HCT116 (cell line): Measurements from ENCODE around the gene IQCK. TPM values are rescaled to one million over a fixed set of nuclear protein-coding genes. Genes with fewer than 3 reads are reported as not detected.

Experiments used
- ATAC-seq: fragments of 200-7000 bp; cut with Tn5 transposase; 2 replicates; pipeline ENCODE4 v1.9.1; 2020; ENCODE audit warnings: mild to moderate bottlenecking, moderate library complexity
- BruUV-seq: library from RNA; stranded (reverse); fragments of 400-500 nt; replicated peaks from 2 replicates; lab custom pipeline; 2021; lab: Mats Ljungman, UMichigan
- CTCF ChIA-PET: fragments of 300-600 bp; sonication (Branson Sonifier 250); formaldehyde crosslinking; loops from one replicate; lab custom pipeline; 2021; ENCODE audit warnings: antibody characterized with exemption; lab: Charles Lee
- POLR2A ChIA-PET: fragments of 300-600, 350-600 bp; sonication (Branson Sonifier 250); formaldehyde crosslinking; loops from one replicate; lab custom pipeline; 2021; ENCODE audit warnings: antibody characterized with exemption; lab: Charles Lee
- RAD21 ChIA-PET, 2 experiments: fragments of 300-600 bp; sonication (Branson Sonifier 250); formaldehyde crosslinking; loops; one replicate each; lab custom pipeline; 2023; ENCODE audit warnings: low total read pairs in 2 of 2; ENCODE audit not compliant: uncharacterized antibody in 2 of 2, unreplicated experiment in 2 of 2, low non-redundant PET in 1 of 2; lab: Charles Lee
- DNase-seq: peaks from one replicate; pipeline ENCODE4 v3.0.0-alpha.2; 2010; ENCODE audit warnings: low read depth, low spot score
- H2AFZ ChIP-seq: fragments of 200-600 bp; shearing (Covaris generic), sonication (generic); 2 replicates; pipeline ENCODE4 v1.6.1; 2017; ENCODE audit warnings: low read depth, mixed run types, mixed read lengths, antibody characterized with exemption, low read length; ENCODE audit not compliant: poor library complexity, severe bottlenecking
- H3K27ac ChIP-seq: 2 replicates; pipeline ENCODE4 v1.5.1; 2012; ENCODE audit warnings: low read depth, low read length
- H3K27me3 ChIP-seq: fragments of 200-600 bp; sonication (generic); 2 replicates; pipeline ENCODE4 v1.6.1; 2016; ENCODE audit warnings: mixed run types, low read length, mixed read lengths; ENCODE audit not compliant: insufficient read depth
- H3K36me3 ChIP-seq, 2 experiments: fragments of 200-500 bp in 1 of 2; fragments of 200-600 bp in 1 of 2; sonication (Bioruptor generic) in 1 of 2; sonication (generic) in 1 of 2; 2 replicates each; pipeline versions ENCODE4 v1.5.1 to v1.6.1; 2014 to 2016; ENCODE audit warnings: low read length in 2 of 2, inconsistent platforms in 1 of 2, mixed read lengths in 1 of 2, mixed run types in 1 of 2; ENCODE audit not compliant: insufficient read depth in 2 of 2, control insufficient read depth in 1 of 2
- H3K4me1 ChIP-seq, 2 experiments: fragments of 200-600 bp in 1 of 2; sonication (generic) in 1 of 2; 2 replicates each; pipeline versions ENCODE4 v1.5.1 to v1.6.1; 2012 to 2017; ENCODE audit warnings: low read length in 2 of 2, inconsistent platforms in 1 of 2, mild to moderate bottlenecking in 1 of 2, mixed read lengths in 1 of 2, mixed run types in 1 of 2, moderate library complexity in 1 of 2; ENCODE audit not compliant: insufficient read depth in 2 of 2, control insufficient read depth in 1 of 2
- H3K4me2 ChIP-seq: fragments of 200-600 bp; sonication (generic); 2 replicates; pipeline ENCODE4 v1.6.1; 2017; ENCODE audit warnings: mixed run types, low read length, mixed read lengths
- H3K4me3 ChIP-seq, 2 experiments: fragments of 200-600 bp in 1 of 2; sonication (generic) in 1 of 2; replicated peaks in 1 of 2; 2 replicates each; pipeline ENCODE4 v1.5.1; 2011 to 2016; ENCODE audit warnings: low read length in 2 of 2, control low read depth in 1 of 2, low read depth in 1 of 2, mild to moderate bottlenecking in 1 of 2, mixed read lengths in 1 of 2, mixed run types in 1 of 2
- H3K79me2 ChIP-seq: fragments of 200-600 bp; sonication (generic); 2 replicates; pipeline ENCODE4 v1.6.1; 2017; ENCODE audit warnings: mild to moderate bottlenecking, mixed run types, low read length, moderate library complexity, mixed read lengths; ENCODE audit not compliant: insufficient read depth
- H3K9ac ChIP-seq: fragments of 200-600 bp; sonication (generic); 2 replicates; pipeline ENCODE4 v1.6.1; 2016; ENCODE audit warnings: low read length, mixed read lengths
- H3K9me2 ChIP-seq: fragments of 200-600 bp; sonication (generic), shearing (Covaris generic); 2 replicates; pipeline ENCODE4 v1.6.1; 2017; ENCODE audit warnings: mixed run types, mild to moderate bottlenecking, moderate library complexity; ENCODE audit not compliant: insufficient read depth
- H3K9me3 ChIP-seq, 2 experiments: fragments of 200-500 bp in 1 of 2; fragments of 200-600 bp in 1 of 2; sonication (Bioruptor generic) in 1 of 2; sonication (generic) in 1 of 2; 2 replicates each; pipeline ENCODE4 v1.6.1; 2014 to 2017; ENCODE audit warnings: low read length in 2 of 2, mixed read lengths in 2 of 2, inconsistent platforms in 1 of 2, low read depth in 1 of 2, mild to moderate bottlenecking in 1 of 2, mixed run types in 1 of 2, moderate library complexity in 1 of 2; ENCODE audit not compliant: control insufficient read depth in 1 of 2, insufficient read depth in 1 of 2
- H4K20me1 ChIP-seq: fragments of 200-600 bp; sonication (generic), shearing (Covaris generic); 2 replicates; pipeline ENCODE4 v1.6.1; 2017; ENCODE audit warnings: mixed run types, mild to moderate bottlenecking, moderate library complexity; ENCODE audit not compliant: insufficient read depth
- CEBPB ChIP-seq: IDR thresholded peaks from 2 replicates; pipeline ENCODE4 v1.6.1; 2012; ENCODE audit warnings: low read depth
- EZH2phosphoT487 ChIP-seq: fragments of 200-600 bp; IDR thresholded peaks from 2 replicates; pipeline ENCODE4 v1.6.1; 2018; ENCODE audit warnings: antibody characterized with exemption, borderline replicate concordance
- FOSL1 ChIP-seq: IDR thresholded peaks from 2 replicates; pipeline ENCODE4 v1.6.1; 2012; ENCODE audit warnings: low read depth
- JUND ChIP-seq: IDR thresholded peaks from 2 replicates; pipeline ENCODE4 v1.6.1; 2012
- POLR2A ChIP-seq: IDR thresholded peaks from 2 replicates; pipeline ENCODE4 v1.7.0; 2011; ENCODE audit warnings: borderline replicate concordance; ENCODE audit not compliant: insufficient read depth, insufficient read length; ENCODE audit errors: extremely low read depth
- RAD21 ChIP-seq: IDR thresholded peaks from 2 replicates; pipeline ENCODE4 v1.6.1; 2012; ENCODE audit warnings: low read depth, mild to moderate bottlenecking
- SIN3A ChIP-seq: IDR thresholded peaks from 2 replicates; pipeline ENCODE4 v1.6.1; 2012; ENCODE audit warnings: low read depth
- SP1 ChIP-seq: IDR thresholded peaks from 2 replicates; pipeline ENCODE4 v1.6.1; 2012; ENCODE audit warnings: low read depth
- SRF ChIP-seq: IDR thresholded peaks from 2 replicates; pipeline ENCODE4 v1.6.1; 2012; ENCODE audit warnings: low read depth
- TCF7L2 ChIP-seq: IDR thresholded peaks from 2 replicates; pipeline ENCODE4 v1.7.0; 2011; ENCODE audit warnings: borderline replicate concordance, inconsistent platforms; ENCODE audit not compliant: insufficient read depth, insufficient read length; ENCODE audit errors: extremely low read depth
- YY1 ChIP-seq: IDR thresholded peaks from 2 replicates; pipeline ENCODE4 v1.6.1; 2011; ENCODE audit warnings: low read length, low read depth, moderate library complexity, mild to moderate bottlenecking; ENCODE audit not compliant: insufficient replicate concordance; ENCODE audit errors: extremely low read depth
- ZFX ChIP-seq: fragments of 450-650 bp; IDR thresholded peaks from 2 replicates; pipeline ENCODE4 v1.6.1; 2017
- intact Hi-C: fragments of 100-400 bp; cut with micrococcal nuclease; formaldehyde crosslinking; loops from 2 replicates; pipeline ENCODE4 v1.10.0; 2022
- total RNA-seq: library from RNA; stranded (reverse); gene quantifications from one replicate; pipeline ENCODE4 v1.2.1, GENCODE V29; 2021; ENCODE audit not compliant: unreplicated experiment
- TF ChIP-seq, protein P1 (sequence below): IDR thresholded peaks from 2 replicates; pipeline ENCODE4 v1.6.1; 2012
- TF ChIP-seq, protein P2 (sequence below): IDR thresholded peaks from 2 replicates; pipeline ENCODE4 v1.6.1; 2012
- TF ChIP-seq, protein P3 (sequence below): IDR thresholded peaks from 2 replicates; pipeline ENCODE4 v1.6.1; 2011; ENCODE audit warnings: mild to moderate bottlenecking, low read length, moderate library complexity; ENCODE audit not compliant: insufficient replicate concordance; ENCODE audit errors: extremely low read depth
- TF ChIP-seq, protein P4 (sequence below), 3 experiments: fragments of 200-600 bp in 1 of 3; sonication (generic) in 1 of 3; IDR thresholded peaks in 2 of 3; conservative IDR thresholded peaks in 1 of 3; 2 replicates each; pipeline ENCODE4 v1.5.1; 2012 to 2017; ENCODE audit warnings: low read depth in 2 of 3, low read length in 2 of 3, antibody characterized with exemption in 1 of 3, borderline replicate concordance in 1 of 3, control low read depth in 1 of 3, mild to moderate bottlenecking in 1 of 3, mixed read lengths in 1 of 3, mixed run types in 1 of 3, moderate library complexity in 1 of 3; ENCODE audit not compliant: insufficient read depth in 1 of 3
- TF ChIP-seq, protein P5 (sequence below): IDR thresholded peaks from 2 replicates; pipeline ENCODE4 v1.6.1; 2012; ENCODE audit warnings: low read depth

Gene IQCK
- total RNA-seq, 1 experiment from 2014 or later = 11.8 TPM

DNA sequence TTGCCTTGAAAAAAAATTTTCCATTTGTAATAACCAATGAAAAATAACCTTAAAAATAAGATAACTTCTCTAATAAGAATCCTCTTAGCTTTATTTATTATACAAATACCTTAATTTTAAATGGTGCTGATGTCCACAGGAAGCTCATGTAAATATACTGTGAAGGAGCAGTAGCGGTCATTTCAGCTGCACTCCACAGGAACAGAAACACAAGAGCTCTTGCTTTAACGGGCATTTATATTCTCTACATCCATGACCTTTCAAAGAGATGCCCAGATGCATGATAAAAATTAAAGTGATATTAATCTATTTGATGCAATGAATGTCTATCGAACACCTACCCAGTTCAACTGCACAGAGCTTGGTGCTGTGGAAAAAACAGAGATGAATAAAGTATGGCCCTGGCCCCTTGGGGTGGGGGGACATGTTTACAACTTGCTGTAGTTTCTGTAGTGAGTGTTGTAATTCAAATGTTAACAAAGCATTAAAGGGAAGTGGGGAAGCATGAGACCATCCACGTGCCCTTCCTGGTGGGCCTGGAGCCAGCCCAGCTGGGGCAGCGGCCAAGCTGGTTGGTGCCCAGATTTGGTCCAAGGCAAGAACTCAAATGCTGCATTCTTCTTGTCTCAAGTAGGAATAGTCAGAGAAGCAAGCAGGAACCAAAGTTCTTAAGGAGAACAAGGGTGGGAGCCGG is 47.9 kb downstream of the IQCK start:
- CTCF ChIA-PET = no interaction called here
- DNase-seq = no peak
- H3K9me2 ChIP-seq = no peaks in the 10 kb centered on the region
- no peak for ATAC-seq
- H3K79me2 ChIP-seq = no peaks in the 10 kb centered on the region
- no peak overlapping the region for H3K4me3 ChIP-seq
- no peak overlapping the region for H3K4me2 ChIP-seq
- H2AFZ ChIP-seq = no peak overlapping the region
- H3K9me3 ChIP-seq = no peaks in the 10 kb centered on the region
- H3K4me1 ChIP-seq = no peaks in the 10 kb centered on the region
- intact Hi-C loops = no loop called here
- TF ChIP-seq ZFX = no peak
- TF ChIP-seq TCF7L2 = no peak
- TF ChIP-seq, protein P1, sequence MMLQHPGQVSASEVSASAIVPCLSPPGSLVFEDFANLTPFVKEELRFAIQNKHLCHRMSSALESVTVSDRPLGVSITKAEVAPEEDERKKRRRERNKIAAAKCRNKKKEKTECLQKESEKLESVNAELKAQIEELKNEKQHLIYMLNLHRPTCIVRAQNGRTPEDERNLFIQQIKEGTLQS = no peak
- TF ChIP-seq, protein P2, sequence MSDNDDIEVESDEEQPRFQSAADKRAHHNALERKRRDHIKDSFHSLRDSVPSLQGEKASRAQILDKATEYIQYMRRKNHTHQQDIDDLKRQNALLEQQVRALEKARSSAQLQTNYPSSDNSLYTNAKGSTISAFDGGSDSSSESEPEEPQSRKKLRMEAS = no peak
- no peak for TF ChIP-seq FOSL1
- TF ChIP-seq, protein P3, sequence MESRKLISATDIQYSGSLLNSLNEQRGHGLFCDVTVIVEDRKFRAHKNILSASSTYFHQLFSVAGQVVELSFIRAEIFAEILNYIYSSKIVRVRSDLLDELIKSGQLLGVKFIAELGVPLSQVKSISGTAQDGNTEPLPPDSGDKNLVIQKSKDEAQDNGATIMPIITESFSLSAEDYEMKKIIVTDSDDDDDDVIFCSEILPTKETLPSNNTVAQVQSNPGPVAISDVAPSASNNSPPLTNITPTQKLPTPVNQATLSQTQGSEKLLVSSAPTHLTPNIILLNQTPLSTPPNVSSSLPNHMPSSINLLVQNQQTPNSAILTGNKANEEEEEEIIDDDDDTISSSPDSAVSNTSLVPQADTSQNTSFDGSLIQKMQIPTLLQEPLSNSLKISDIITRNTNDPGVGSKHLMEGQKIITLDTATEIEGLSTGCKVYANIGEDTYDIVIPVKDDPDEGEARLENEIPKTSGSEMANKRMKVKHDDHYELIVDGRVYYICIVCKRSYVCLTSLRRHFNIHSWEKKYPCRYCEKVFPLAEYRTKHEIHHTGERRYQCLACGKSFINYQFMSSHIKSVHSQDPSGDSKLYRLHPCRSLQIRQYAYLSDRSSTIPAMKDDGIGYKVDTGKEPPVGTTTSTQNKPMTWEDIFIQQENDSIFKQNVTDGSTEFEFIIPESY = no peak
- TF ChIP-seq SP1 = no peak
- no peak for TF ChIP-seq POLR2A
- no peak for TF ChIP-seq RAD21
- TF ChIP-seq, protein P4, sequence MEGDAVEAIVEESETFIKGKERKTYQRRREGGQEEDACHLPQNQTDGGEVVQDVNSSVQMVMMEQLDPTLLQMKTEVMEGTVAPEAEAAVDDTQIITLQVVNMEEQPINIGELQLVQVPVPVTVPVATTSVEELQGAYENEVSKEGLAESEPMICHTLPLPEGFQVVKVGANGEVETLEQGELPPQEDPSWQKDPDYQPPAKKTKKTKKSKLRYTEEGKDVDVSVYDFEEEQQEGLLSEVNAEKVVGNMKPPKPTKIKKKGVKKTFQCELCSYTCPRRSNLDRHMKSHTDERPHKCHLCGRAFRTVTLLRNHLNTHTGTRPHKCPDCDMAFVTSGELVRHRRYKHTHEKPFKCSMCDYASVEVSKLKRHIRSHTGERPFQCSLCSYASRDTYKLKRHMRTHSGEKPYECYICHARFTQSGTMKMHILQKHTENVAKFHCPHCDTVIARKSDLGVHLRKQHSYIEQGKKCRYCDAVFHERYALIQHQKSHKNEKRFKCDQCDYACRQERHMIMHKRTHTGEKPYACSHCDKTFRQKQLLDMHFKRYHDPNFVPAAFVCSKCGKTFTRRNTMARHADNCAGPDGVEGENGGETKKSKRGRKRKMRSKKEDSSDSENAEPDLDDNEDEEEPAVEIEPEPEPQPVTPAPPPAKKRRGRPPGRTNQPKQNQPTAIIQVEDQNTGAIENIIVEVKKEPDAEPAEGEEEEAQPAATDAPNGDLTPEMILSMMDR (IDR thresholded peaks at IDR 0.05 in 2 of 3, conservative IDR thresholded peaks at IDR 0.05 in 1 of 3; ENCODE audit: borderline replicate concordance in 1 of 3, insufficient read depth in 1 of 3, low read depth in 2 of 3, low read length in 2 of 3) = no peak
- no peak for TF ChIP-seq SRF
- TF ChIP-seq SIN3A = no peak
- TF ChIP-seq YY1 = no peak
- no peak for TF ChIP-seq JUND
- TF ChIP-seq, protein P5, sequence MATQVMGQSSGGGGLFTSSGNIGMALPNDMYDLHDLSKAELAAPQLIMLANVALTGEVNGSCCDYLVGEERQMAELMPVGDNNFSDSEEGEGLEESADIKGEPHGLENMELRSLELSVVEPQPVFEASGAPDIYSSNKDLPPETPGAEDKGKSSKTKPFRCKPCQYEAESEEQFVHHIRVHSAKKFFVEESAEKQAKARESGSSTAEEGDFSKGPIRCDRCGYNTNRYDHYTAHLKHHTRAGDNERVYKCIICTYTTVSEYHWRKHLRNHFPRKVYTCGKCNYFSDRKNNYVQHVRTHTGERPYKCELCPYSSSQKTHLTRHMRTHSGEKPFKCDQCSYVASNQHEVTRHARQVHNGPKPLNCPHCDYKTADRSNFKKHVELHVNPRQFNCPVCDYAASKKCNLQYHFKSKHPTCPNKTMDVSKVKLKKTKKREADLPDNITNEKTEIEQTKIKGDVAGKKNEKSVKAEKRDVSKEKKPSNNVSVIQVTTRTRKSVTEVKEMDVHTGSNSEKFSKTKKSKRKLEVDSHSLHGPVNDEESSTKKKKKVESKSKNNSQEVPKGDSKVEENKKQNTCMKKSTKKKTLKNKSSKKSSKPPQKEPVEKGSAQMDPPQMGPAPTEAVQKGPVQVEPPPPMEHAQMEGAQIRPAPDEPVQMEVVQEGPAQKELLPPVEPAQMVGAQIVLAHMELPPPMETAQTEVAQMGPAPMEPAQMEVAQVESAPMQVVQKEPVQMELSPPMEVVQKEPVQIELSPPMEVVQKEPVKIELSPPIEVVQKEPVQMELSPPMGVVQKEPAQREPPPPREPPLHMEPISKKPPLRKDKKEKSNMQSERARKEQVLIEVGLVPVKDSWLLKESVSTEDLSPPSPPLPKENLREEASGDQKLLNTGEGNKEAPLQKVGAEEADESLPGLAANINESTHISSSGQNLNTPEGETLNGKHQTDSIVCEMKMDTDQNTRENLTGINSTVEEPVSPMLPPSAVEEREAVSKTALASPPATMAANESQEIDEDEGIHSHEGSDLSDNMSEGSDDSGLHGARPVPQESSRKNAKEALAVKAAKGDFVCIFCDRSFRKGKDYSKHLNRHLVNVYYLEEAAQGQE = no peak
- TF ChIP-seq EZH2phosphoT487 = no peak
- TF ChIP-seq CEBPB = no peak
- TF ChIP-seq, all 23 proteins: peak for 0
- BruUV-seq = no TSS peak
- H3K27me3 ChIP-seq = no peaks in the 10 kb centered on the region
- no peaks in the 10 kb centered on the region for H4K20me1 ChIP-seq
- H3K36me3 ChIP-seq = no peaks in the 10 kb centered on the region
- H3K27ac ChIP-seq = no peak overlapping the region
- no peak overlapping the region for H3K9ac ChIP-seq
- ChIA-PET RAD21 (no interaction called here), POLR2A (no interaction called here)
